ENCODE data around the gene SEMA4D.

DNA sequence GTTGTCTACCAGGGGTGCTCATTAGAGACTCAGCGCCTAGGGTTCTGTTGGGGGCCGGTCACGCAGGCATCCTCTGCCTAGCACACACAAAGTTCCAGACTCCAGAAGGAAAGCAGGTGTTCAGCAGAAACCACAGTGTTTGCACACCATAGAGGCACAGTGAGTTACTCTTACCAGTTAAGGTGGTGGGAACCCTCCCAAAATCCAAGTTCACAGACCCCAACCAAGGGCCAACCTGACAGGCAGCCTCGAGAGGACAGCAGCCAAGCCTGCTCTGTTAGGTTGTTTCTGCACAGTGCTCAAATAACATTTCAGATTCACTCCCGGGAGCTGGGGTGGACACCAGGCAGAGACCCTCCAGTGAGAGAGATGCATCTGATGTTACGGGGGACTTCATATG is 143.4 kb downstream of the SEMA4D start:
- TF ChIP-seq, protein P1, sequence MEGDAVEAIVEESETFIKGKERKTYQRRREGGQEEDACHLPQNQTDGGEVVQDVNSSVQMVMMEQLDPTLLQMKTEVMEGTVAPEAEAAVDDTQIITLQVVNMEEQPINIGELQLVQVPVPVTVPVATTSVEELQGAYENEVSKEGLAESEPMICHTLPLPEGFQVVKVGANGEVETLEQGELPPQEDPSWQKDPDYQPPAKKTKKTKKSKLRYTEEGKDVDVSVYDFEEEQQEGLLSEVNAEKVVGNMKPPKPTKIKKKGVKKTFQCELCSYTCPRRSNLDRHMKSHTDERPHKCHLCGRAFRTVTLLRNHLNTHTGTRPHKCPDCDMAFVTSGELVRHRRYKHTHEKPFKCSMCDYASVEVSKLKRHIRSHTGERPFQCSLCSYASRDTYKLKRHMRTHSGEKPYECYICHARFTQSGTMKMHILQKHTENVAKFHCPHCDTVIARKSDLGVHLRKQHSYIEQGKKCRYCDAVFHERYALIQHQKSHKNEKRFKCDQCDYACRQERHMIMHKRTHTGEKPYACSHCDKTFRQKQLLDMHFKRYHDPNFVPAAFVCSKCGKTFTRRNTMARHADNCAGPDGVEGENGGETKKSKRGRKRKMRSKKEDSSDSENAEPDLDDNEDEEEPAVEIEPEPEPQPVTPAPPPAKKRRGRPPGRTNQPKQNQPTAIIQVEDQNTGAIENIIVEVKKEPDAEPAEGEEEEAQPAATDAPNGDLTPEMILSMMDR (conservative IDR thresholded peaks at IDR 0.05): no peak
- no peak for TF ChIP-seq EZH2 (IDR thresholded peaks at IDR 0.05; ENCODE audit: low read depth)

All from PC-9 (cell line).